CD4-positive, alpha-beta memory T cell (primary cell): ENCODE measurements around the gene KICS2. TPM values are rescaled to one million over a fixed set of nuclear protein-coding genes. Genes with fewer than 3 reads are reported as not detected.
"Not testable (repeated sequence)": the region's sequence is repeated elsewhere in the genome, so short reads cannot be mapped to it uniquely, and the experiment has no call there.

Experiments
- CTCF ChIA-PET: fragments of 350-600 bp; sonication (Branson Sonifier 250); formaldehyde crosslinking; loops from one replicate; lab custom pipeline; 2021; ENCODE audit warnings: inconsistent platforms; ENCODE audit not compliant: partially characterized antibody; lab: Charles Lee
- POLR2A ChIA-PET: fragments of 350-600 bp; sonication (Branson Sonifier 250); formaldehyde crosslinking; loops from one replicate; lab custom pipeline; 2021; ENCODE audit not compliant: partially characterized antibody; lab: Charles Lee
- DNase-seq, 5 donors: peaks; one replicate each; pipeline versions ENCODE4 v3.0.0 to v3.0.0-alpha.2; 2020 to 2022; ENCODE audit warnings: mixed read lengths in 1 of 5
- H3K27ac ChIP-seq: one replicate; pipeline ENCODE4 v1.7.0; 2013; ENCODE audit warnings: low read depth, low read length
- H3K27me3 ChIP-seq: 2 replicates; pipeline ENCODE4 v1.7.0; 2013; ENCODE audit warnings: mild to moderate bottlenecking, low read length, moderate library complexity; ENCODE audit not compliant: insufficient read depth
- H3K36me3 ChIP-seq: 2 replicates; pipeline ENCODE4 v1.7.0; 2013; ENCODE audit warnings: mild to moderate bottlenecking, low read length, moderate library complexity; ENCODE audit not compliant: insufficient read depth
- H3K4me1 ChIP-seq: 2 replicates; pipeline ENCODE4 v1.7.0; 2013; ENCODE audit warnings: mild to moderate bottlenecking, low read length, moderate library complexity; ENCODE audit not compliant: insufficient read depth
- H3K4me3 ChIP-seq, 2 donors: one replicate each; pipeline ENCODE4 v1.7.0; 2013; ENCODE audit warnings: low read length in 2 of 2, mild to moderate bottlenecking in 1 of 2
- H3K9me3 ChIP-seq, 2 donors: one replicate each; pipeline ENCODE4 v1.7.0; 2013; ENCODE audit warnings: low read length in 2 of 2, control low read depth in 1 of 2; ENCODE audit not compliant: control insufficient read depth in 1 of 2
- H3K27ac Mint-ChIP-seq, 7 donors: one replicate each; pipeline ENCODE4 v1.8.0; 2020 to 2021; ENCODE audit warnings: mixed read lengths in 7 of 7, mild to moderate bottlenecking in 6 of 7, inconsistent platforms in 3 of 7, moderate library complexity in 3 of 7
- H3K27me3 Mint-ChIP-seq, 2 donors: one replicate each; pipeline ENCODE4 v1.8.0; 2020 to 2021; ENCODE audit warnings: mixed read lengths in 2 of 2
- H3K36me3 Mint-ChIP-seq, 2 donors: one replicate each; pipeline ENCODE4 v1.8.0; 2020 to 2021; ENCODE audit warnings: mixed read lengths in 2 of 2, inconsistent platforms in 1 of 2, mild to moderate bottlenecking in 1 of 2
- H3K4me1 Mint-ChIP-seq, 4 donors: one replicate each; pipeline ENCODE4 v1.8.0; 2020 to 2021; ENCODE audit warnings: mixed read lengths in 4 of 4, mild to moderate bottlenecking in 1 of 4
- H3K4me3 Mint-ChIP-seq, 8 donors: one replicate each; pipeline ENCODE4 v1.8.0; 2020 to 2021; ENCODE audit warnings: mixed read lengths in 8 of 8, mild to moderate bottlenecking in 7 of 8, moderate library complexity in 6 of 8, inconsistent platforms in 3 of 8
- H3K9me3 Mint-ChIP-seq, 8 donors: one replicate each; pipeline ENCODE4 v1.8.0; 2020 to 2021; ENCODE audit warnings: mixed read lengths in 8 of 8, mild to moderate bottlenecking in 5 of 8, inconsistent platforms in 3 of 8, moderate library complexity in 1 of 8
- intact Hi-C: fragments of 100-400 bp; cut with micrococcal nuclease; formaldehyde crosslinking; loops from one replicate; pipeline ENCODE4 v1.15.1; 2023
- polyA plus RNA-seq, 2 donors: library from polyadenylated mRNA; unstranded; fragments of 300-500 nt; fragmentation: Illumina TruSeq; gene quantifications; one replicate each; pipeline ENCODE4 v1.2.3, GENCODE V29; 2021
- total RNA-seq, 2 experiments: library from RNA; stranded (reverse); gene quantifications; one replicate each; pipeline ENCODE4 v1.2.3, GENCODE V29; 2021

Gene KICS2
- total and polyA plus RNA-seq, 4 experiments from 2014 or later, result 8.0 to 24.1 (median 19.8) TPM

DNA sequence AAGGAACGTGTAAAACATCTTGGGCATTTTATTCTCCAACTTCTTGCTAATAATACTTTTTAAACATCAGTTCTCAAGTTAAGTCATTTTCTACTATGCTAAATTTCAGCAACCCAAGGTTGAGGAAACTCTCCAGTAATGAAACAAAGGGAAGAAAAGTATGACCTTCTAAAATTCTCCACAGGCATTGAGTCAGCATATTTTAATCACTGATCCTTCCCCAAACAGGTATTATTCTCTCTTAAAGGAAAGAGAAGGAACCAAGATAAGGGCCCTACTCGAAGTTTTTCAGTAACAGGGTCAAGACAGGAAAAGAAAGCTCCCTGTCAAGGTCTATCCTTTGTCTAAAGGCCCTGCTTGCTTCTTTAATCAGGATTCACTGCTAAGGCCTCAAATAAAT lies 3.0 kb downstream of the KICS2 start:
- intact Hi-C loops, result no loop called here
- Mint-ChIP-seq H3K9me3 (no peaks in the 10 kb centered on the region), H3K27me3 (no peaks in the 10 kb centered on the region), H3K4me3 (peak overlapping the region in 6 of 8 donors; percentile 30 to 78 (median 44)), H3K27ac (peak overlapping the region; percentile 39 to 87 (median 69)), H3K4me1 (peaks cover 21 to 49% (median 34%) of the 10 kb centered on the region in 4 donors), H3K36me3 (peaks cover 9 to 19% of the 10 kb centered on the region in 2 donors)
- DNase-seq, result no peak
- peaks cover 37% of the 10 kb centered on the region for H3K4me1 ChIP-seq
- no peaks in the 10 kb centered on the region for H3K9me3 ChIP-seq
- CTCF ChIA-PET, result interaction anchor here (1.6 to 1.7 kb wide), 2 partner anchors 375 to 393 kb away, joined by 4 to 5 read pairs; partner anchors contain the start of gene SRGAP1
- POLR2A ChIA-PET, result interaction anchor here (1.3 to 1.4 kb wide), 2 partner anchors 12 to 185 kb away, joined by 3 to 7 read pairs; partner anchors contain the start of gene XPOT
- H3K36me3 ChIP-seq, result no peaks in the 10 kb centered on the region
- no peak overlapping the region for H3K4me3 ChIP-seq
- no peak overlapping the region for H3K27ac ChIP-seq
- H3K27me3 ChIP-seq, result no peaks in the 10 kb centered on the region

DNA sequence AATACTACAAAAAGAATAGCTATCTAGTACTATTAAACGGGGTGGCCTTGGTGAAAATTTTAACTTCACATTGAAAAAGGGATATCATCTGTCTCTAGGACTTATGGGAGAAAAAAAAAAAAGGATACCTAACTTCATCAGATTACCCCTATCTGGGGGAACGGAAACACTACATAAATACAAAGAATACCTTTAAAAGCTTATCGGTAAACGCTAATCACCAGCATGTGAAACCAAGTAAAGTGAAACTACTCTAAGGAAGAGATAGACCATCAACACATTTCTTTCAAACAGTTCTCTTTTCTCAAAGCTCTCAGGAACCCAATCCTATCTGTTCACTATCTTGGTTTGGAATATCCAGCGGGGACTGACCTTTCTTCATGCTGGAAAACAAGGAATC lies 3.5 kb downstream of the KICS2 start:
- no peaks in the 10 kb centered on the region for H3K9me3 ChIP-seq
- H3K4me1 ChIP-seq, result peaks cover 37% of the 10 kb centered on the region
- Mint-ChIP-seq H3K27me3 (no peaks in the 10 kb centered on the region), H3K4me1 (peaks cover 21 to 49% (median 34%) of the 10 kb centered on the region in 4 donors), H3K4me3 (peak overlapping the region; percentile 58 to 93 (median 75)), H3K27ac (peak overlapping the region; percentile 33 to 87 (median 71)), H3K36me3 (peaks cover 15 to 24% of the 10 kb centered on the region in 2 donors), H3K9me3 (no peaks in the 10 kb centered on the region)
- H3K27me3 ChIP-seq, result no peaks in the 10 kb centered on the region
- H3K36me3 ChIP-seq, result no peaks in the 10 kb centered on the region
- intact Hi-C loops, result no loop called here
- H3K27ac ChIP-seq, result no peak overlapping the region
- no peak overlapping the region for H3K4me3 ChIP-seq
- ChIA-PET POLR2A (interaction anchor here (0.6 to 1.4 kb wide), 3 partner anchors 11 to 238 kb away, joined by 3 to 7 read pairs (median 3); partner anchors contain the start of gene XPOT), CTCF (interaction anchor here (1.6 to 1.7 kb wide), 2 partner anchors 374 to 392 kb away, joined by 4 to 5 read pairs; partner anchors contain the start of gene SRGAP1)
- no peak for DNase-seq

DNA sequence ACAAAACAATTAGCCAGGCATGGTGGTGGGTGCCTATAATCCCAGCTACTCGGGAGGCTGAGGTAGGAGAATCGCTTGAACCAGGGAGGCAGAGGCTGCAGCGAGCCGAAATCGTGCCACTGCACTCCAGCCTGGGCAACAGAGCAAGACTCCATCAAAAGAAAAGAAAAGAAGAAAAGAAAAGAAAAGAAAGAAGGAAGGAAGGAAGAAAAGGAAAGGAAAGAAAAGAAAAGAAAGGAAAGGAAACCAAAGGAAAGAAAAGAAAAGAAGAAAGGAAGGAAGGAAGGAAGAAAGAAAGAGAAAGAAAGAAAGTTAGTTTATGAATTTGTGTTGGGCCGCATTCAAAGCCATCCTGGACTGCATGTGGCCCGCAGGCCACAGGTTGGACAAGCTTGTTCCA lies 4.5 kb downstream of the KICS2 start:
- CTCF ChIA-PET, result interaction anchor here (1.2 to 1.7 kb wide), 3 partner anchors 22 to 391 kb away, joined by 3 to 5 read pairs (median 4); partner anchors contain the start of gene SRGAP1
- not testable (repeated sequence) for H3K4me3 ChIP-seq
- peak overlapping the region in 3 of 8 donors; percentile 15 to 34 (median 17) for H3K4me3 Mint-ChIP-seq

DNA sequence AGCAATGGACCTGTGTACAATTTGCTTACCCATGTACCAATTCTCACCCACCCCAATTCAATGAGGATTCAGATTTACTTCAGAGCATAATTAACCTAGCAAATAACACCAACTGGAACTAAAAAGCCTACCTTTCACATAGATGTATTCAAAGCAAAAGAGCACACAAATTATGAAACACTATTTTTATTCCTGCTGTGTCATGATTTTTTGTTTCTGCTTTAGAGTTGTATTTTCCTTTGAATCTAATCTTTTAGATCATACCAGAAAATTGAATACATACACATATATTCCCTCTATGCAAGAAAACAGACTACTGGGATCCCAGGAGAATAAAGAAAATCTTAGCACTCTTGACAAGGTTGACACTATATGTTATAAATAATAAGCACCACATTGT lies 5.9 kb downstream of the KICS2 start:
- Histone ChIP-seq H3K27ac (no peak overlapping the region), H3K36me3 (no peaks in the 10 kb centered on the region), H3K27me3 (no peaks in the 10 kb centered on the region), H3K9me3 (no peaks in the 10 kb centered on the region), H3K4me3 (no peak overlapping the region), H3K4me1 (peaks cover 27% of the 10 kb centered on the region)
- CTCF ChIA-PET, result interaction anchor here (1.4 kb wide), 1 partner anchor 40 kb away, joined by 5 read pairs; no protein-coding TSS in a partner anchor
- H3K36me3 Mint-ChIP-seq, result peaks cover 27 to 29% of the 10 kb centered on the region in 2 donors
- H3K27me3 Mint-ChIP-seq, result no peaks in the 10 kb centered on the region
- H3K9me3 Mint-ChIP-seq, result no peaks in the 10 kb centered on the region
- H3K4me1 Mint-ChIP-seq, result peaks cover 15 to 30% (median 23%) of the 10 kb centered on the region in 4 donors
- POLR2A ChIA-PET, result no interaction called here
- intact Hi-C loops, result no loop called here
- no peak overlapping the region for H3K27ac Mint-ChIP-seq
- no peak overlapping the region for H3K4me3 Mint-ChIP-seq
- DNase-seq, result no peak

More for the DNA sequence above, 4.5 kb downstream of the KICS2 start:
- H3K9me3 Mint-ChIP-seq, H3K27me3 ChIP-seq, H3K36me3 ChIP-seq, H3K27ac ChIP-seq, DNase-seq, H3K27ac Mint-ChIP-seq, H3K27me3 Mint-ChIP-seq, intact Hi-C loops, H3K9me3 ChIP-seq: not testable (repeated sequence)
- peaks cover 19 to 27% of the 10 kb centered on the region in 2 donors for H3K36me3 Mint-ChIP-seq
- POLR2A ChIA-PET, result interaction anchor here (1.3 kb wide), 1 partner anchor 10 kb away, joined by 7 read pairs; no protein-coding TSS in a partner anchor
- H3K4me1 ChIP-seq, result peaks cover 34% of the 10 kb centered on the region
- peaks cover 21 to 42% (median 34%) of the 10 kb centered on the region in 4 donors for H3K4me1 Mint-ChIP-seq

DNA sequence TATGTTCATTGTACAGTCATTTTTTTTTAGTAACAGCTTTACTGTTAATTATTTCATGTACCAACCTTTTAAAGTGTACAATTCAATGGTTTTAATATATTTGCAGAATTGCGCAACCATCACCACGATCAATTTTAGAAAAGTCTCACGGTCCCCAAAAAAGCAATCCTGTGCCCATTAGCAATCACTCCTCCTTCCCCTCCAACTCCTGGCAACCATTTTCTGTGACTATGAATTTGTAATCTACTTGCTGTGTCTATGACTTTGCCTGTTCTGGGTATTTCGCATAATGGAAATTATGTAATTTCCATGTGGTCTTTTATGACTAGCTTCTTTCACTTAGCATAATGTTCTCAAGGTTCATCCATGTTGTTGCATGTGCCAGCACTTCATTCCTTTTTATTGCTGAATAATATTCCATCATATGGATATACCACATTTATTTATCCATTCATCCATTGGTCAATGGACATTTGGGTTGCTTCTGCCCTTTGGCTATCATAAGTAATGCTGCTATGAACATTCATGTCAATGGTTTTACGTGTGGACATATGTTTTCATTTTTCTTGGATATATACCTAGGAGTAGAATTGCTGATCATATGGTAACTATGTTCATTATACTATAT lies 9.9 kb downstream of the KICS2 start:
- DNase-seq, result no peak
- Mint-ChIP-seq H3K9me3 (no peaks in the 10 kb centered on the region), H3K27me3 (no peaks in the 10 kb centered on the region), H3K27ac (peak overlapping the region in 1 of 7 donors; percentile 39), H3K36me3 (peaks cover 45% of the 10 kb centered on the region in 2 donors), H3K4me1 (no peaks in the 10 kb centered on the region), H3K4me3 (no peak overlapping the region)
- no peak overlapping the region for H3K4me3 ChIP-seq
- H3K4me1 ChIP-seq, result no peaks in the 10 kb centered on the region
- no peak overlapping the region for H3K27ac ChIP-seq
- no peaks in the 10 kb centered on the region for H3K9me3 ChIP-seq
- no peaks in the 10 kb centered on the region for H3K36me3 ChIP-seq
- intact Hi-C loops, result no loop called here
- no peaks in the 10 kb centered on the region for H3K27me3 ChIP-seq
- ChIA-PET CTCF (no interaction called here), POLR2A (interaction anchor here (0.7 kb wide), 1 partner anchor 34 kb away, joined by 4 read pairs; no protein-coding TSS in a partner anchor)

DNA sequence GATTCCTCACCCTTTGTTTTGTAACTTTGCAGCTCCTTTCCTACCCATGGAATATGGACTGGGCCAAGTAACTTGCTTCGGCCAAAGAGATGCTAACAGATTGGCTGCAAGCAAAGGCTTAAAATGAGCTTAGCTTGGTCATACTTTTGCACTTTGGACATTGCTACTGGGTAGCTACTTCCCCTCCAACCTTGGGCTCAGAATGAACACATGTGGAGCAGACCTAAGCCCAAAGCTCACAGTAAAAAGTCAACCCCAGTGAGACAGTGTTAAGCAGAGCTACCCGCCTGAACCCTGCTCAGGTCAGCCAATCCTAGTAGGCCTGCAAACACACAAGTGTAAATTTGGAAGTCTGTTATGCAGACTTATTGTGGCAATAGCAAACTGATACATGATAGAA lies 14.6 kb downstream of the KICS2 start:
- intact Hi-C loops, result no loop called here
- H3K4me1 Mint-ChIP-seq, result no peaks in the 10 kb centered on the region
- no peak overlapping the region for H3K27ac Mint-ChIP-seq
- Histone ChIP-seq H3K27me3 (no peaks in the 10 kb centered on the region), H3K4me3 (no peak overlapping the region), H3K36me3 (no peaks in the 10 kb centered on the region), H3K4me1 (no peaks in the 10 kb centered on the region), H3K9me3 (no peaks in the 10 kb centered on the region), H3K27ac (no peak overlapping the region)
- CTCF ChIA-PET, result no interaction called here
- H3K4me3 Mint-ChIP-seq, result no peak overlapping the region
- DNase-seq, result no peak
- H3K9me3 Mint-ChIP-seq, result peaks cover 0 to 2% (median 0%) of the 10 kb centered on the region in 8 donors
- no peaks in the 10 kb centered on the region for H3K27me3 Mint-ChIP-seq
- POLR2A ChIA-PET, result interaction anchor here (1.4 kb wide), 1 partner anchor 11 kb away, joined by 7 read pairs; no protein-coding TSS in a partner anchor
- peaks cover 54 to 61% of the 10 kb centered on the region in 2 donors for H3K36me3 Mint-ChIP-seq

DNA sequence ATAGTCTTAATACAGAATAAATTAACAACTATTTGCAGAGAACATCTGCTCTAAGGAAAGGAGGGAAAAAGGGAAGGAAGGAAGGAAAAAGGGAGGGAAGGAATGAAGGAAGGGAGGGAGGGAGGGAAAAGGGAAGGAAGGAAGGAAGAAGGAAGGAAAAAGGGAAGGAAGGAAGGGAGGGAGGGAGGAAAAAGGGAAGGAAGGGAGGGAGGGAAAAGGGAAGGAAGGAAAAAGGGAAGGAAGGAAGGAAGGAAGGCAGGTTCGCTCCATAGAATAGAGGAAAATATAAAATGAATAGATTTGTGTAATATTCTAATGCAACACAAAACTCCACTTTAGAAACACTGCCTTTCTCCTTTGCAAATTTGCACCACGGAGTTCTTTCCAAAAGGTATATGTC lies 16.6 kb downstream of the KICS2 start:
- no peak overlapping the region for H3K27ac ChIP-seq
- no peak overlapping the region for H3K4me3 ChIP-seq
- H3K36me3 ChIP-seq, result no peaks in the 10 kb centered on the region
- ChIA-PET POLR2A (no interaction called here), CTCF (no interaction called here)
- no peaks in the 10 kb centered on the region for H3K27me3 ChIP-seq
- H3K4me1 Mint-ChIP-seq, result no peaks in the 10 kb centered on the region
- peaks cover 49 to 58% of the 10 kb centered on the region in 2 donors for H3K36me3 Mint-ChIP-seq
- no peaks in the 10 kb centered on the region for H3K9me3 ChIP-seq
- H3K27ac Mint-ChIP-seq, result no peak overlapping the region
- H3K27me3 Mint-ChIP-seq, result no peaks in the 10 kb centered on the region
- peaks cover 0 to 5% (median under 1%) of the 10 kb centered on the region in 8 donors for H3K9me3 Mint-ChIP-seq
- H3K4me3 Mint-ChIP-seq, result no peak overlapping the region
- no peaks in the 10 kb centered on the region for H3K4me1 ChIP-seq
- intact Hi-C loops, result no loop called here
- no peak for DNase-seq
